Neutrophil (primary cell): ENCODE data around the gene CHADL.

Source experiments
- H3K27ac ChIP-seq: fragments of 200-600 bp; sonication (generic); 2 replicates; pipeline ENCODE4 v1.5.1; 2016; ENCODE audit warnings: mild to moderate bottlenecking, moderate library complexity
- H3K27me3 ChIP-seq: fragments of 200-600 bp; sonication (generic); 2 replicates; pipeline ENCODE4 v1.6.0; 2016; ENCODE audit warnings: mild to moderate bottlenecking
- H3K36me3 ChIP-seq: fragments of 200-600 bp; sonication (generic); 2 replicates; pipeline ENCODE4 v1.5.1; 2017
- H3K4me1 ChIP-seq, 2 experiments: fragments of 200-600 bp in 1 of 2; sonication (generic) in 1 of 2; 1 replicate in 1 of 2; 2 replicates in 1 of 2; pipeline versions ENCODE4 v1.5.1 to v1.6.1; 2013 to 2016; ENCODE audit warnings: low read depth in 1 of 2, low read length in 1 of 2, mild to moderate bottlenecking in 1 of 2, moderate library complexity in 1 of 2; ENCODE audit not compliant: control insufficient read depth in 1 of 2, insufficient read depth in 1 of 2
- H3K4me3 ChIP-seq, 2 experiments: fragments of 200-600 bp in 1 of 2; sonication (generic) in 1 of 2; 1 replicate in 1 of 2; 2 replicates in 1 of 2; pipeline ENCODE4 v1.5.1; 2013 to 2016; ENCODE audit warnings: low read depth in 1 of 2, low read length in 1 of 2, mild to moderate bottlenecking in 1 of 2, moderate library complexity in 1 of 2
- H3K9me3 ChIP-seq: fragments of 200-600 bp; sonication (generic); 2 replicates; pipeline ENCODE4 v1.5.1; 2016
- TF ChIP-seq, protein P1 (sequence below): fragments of 200-600 bp; sonication (generic); IDR thresholded peaks from 2 replicates; pipeline ENCODE4 v1.5.1; 2016; ENCODE audit warnings: antibody characterized with exemption

Gene CHADL

DNA sequence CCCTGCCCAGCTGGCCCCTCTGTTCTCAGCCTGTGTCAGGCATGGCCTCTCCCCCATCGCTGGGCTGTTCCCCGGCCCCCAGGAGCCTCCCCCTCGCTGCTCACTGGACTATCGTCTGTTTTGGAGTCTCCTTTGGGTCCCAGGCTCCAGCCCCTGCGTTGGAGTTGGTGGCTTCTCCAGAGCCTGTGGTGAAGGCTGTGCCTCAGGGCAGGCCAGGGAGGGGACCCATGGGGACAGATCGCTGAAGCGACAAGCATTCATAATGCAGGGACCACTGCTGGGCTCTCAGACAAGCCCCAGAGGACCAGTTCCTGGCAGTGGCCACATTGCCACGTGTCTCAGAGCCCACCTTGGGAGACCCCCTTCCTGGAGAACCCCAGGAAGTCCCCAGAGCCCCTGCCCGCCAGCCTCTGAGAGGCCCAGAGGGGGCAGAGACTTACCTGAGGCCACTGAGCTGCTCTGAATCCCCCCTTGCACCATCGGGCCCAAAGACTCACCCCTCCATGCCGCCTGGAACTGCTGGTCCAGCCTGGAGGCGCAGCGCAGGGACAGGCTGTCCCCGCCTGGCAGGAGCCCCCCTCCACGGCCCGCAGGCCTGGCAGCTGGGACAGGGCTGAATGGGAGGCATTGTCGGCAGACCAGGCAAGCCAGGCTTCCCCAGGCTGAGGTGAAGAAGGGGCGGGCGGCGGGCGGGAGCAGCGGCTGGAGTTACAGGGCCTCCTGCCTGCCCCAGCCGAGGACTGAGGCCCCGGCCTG lies at the start of gene CHADL:
CHADL (minus strand) TSS at position 555 of the 756 bp plus-strand sequence; CDS start at position 505, 50 bp downstream.
- Histone ChIP-seq H3K9me3 (no peaks in the 10 kb centered on the region), H3K36me3 (peaks cover 17% of the 10 kb centered on the region), H3K27ac (no peak within 1 kb of the TSS), H3K4me1 (peaks cover 10 to 11% of the 10 kb centered on the region in 2 experiments), H3K27me3 (peaks cover 4% of the 10 kb centered on the region), H3K4me3 (no peak within 1 kb of the TSS)
- TF ChIP-seq, protein P1, sequence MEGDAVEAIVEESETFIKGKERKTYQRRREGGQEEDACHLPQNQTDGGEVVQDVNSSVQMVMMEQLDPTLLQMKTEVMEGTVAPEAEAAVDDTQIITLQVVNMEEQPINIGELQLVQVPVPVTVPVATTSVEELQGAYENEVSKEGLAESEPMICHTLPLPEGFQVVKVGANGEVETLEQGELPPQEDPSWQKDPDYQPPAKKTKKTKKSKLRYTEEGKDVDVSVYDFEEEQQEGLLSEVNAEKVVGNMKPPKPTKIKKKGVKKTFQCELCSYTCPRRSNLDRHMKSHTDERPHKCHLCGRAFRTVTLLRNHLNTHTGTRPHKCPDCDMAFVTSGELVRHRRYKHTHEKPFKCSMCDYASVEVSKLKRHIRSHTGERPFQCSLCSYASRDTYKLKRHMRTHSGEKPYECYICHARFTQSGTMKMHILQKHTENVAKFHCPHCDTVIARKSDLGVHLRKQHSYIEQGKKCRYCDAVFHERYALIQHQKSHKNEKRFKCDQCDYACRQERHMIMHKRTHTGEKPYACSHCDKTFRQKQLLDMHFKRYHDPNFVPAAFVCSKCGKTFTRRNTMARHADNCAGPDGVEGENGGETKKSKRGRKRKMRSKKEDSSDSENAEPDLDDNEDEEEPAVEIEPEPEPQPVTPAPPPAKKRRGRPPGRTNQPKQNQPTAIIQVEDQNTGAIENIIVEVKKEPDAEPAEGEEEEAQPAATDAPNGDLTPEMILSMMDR: no peak

- TF ChIP-seq, protein P1: no peak
- Histone ChIP-seq H3K27me3 (no peaks in the 10 kb centered on the region), H3K36me3 (no peaks in the 10 kb centered on the region), H3K4me1 (peaks cover 21 to 30% of the 10 kb centered on the region in 2 experiments), H3K4me3 (no peak overlapping the region), H3K27ac (no peak overlapping the region), H3K9me3 (no peaks in the 10 kb centered on the region)
Measured at GRCh38 chr22:41289671-41290070, 48.9 kb upstream of the CHADL start.

DNA sequence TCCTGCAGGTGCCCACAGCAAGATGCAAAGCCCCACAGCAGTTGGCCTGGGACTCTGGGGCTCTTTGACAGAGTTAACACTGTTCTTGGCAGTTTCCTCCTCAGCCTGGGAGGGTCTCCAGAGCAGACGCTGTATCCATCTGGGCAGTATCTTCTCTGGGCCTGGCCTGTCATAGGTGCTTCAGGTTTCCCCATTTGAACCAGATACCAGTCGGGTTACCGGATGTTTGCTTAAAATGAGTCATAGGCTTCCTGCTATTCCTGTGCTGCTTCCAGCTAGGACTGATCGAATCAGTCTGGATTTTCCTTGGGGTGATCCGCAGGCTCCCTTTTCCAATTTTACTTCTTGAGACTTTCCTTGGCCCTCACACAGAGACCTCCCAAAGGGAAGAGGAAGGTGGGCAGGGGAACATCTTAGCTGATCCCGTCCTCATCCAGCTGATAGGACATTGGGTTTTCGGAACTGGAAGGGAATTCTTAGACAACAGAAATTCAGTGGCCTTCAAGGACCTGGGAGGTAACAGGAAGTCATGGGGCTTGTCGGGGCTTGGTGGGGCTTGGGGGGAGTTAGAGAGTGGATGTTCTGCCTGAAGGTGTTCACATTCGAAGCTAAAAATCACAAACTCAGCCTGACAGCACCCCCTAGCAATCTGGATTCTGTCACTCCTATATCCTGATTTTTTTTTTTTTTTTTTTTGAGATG lies 47.7 kb upstream of the CHADL start:
- Histone ChIP-seq H3K27ac (peak overlapping the region; percentile 3), H3K4me1 (peaks cover 21 to 32% of the 10 kb centered on the region in 2 experiments), H3K36me3 (no peaks in the 10 kb centered on the region), H3K9me3 (no peaks in the 10 kb centered on the region), H3K27me3 (no peaks in the 10 kb centered on the region), H3K4me3 (no peak overlapping the region)
- TF ChIP-seq, protein P1: no peak

DNA sequence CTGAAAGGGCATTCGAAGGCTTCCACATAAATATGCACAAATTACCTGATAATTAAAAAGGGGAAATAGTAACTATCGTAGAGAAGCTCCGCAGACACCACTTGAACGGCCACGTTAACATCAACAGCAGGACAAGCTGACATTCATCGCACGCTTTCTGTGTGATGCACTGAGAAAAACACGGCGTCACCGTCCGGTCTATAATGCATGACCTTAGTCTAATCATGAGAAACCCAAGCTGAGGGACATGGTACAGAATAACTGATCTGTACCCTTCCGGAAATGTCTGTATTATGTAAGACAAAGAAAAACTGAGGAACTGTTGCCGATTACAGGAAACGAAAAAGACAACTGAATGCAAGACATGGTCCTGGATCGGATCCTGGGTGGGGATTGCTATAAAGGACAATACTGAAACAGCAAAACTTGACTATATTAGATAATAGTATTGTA lies 45.9 kb upstream of the CHADL start:
- Histone ChIP-seq H3K4me1 (peaks cover 21 to 32% of the 10 kb centered on the region in 2 experiments), H3K9me3 (no peaks in the 10 kb centered on the region), H3K27ac (peak overlapping the region; percentile 87), H3K4me3 (peak overlapping the region; percentile 93 to 98), H3K36me3 (no peaks in the 10 kb centered on the region), H3K27me3 (no peaks in the 10 kb centered on the region)
- TF ChIP-seq, protein P1: no peak

DNA sequence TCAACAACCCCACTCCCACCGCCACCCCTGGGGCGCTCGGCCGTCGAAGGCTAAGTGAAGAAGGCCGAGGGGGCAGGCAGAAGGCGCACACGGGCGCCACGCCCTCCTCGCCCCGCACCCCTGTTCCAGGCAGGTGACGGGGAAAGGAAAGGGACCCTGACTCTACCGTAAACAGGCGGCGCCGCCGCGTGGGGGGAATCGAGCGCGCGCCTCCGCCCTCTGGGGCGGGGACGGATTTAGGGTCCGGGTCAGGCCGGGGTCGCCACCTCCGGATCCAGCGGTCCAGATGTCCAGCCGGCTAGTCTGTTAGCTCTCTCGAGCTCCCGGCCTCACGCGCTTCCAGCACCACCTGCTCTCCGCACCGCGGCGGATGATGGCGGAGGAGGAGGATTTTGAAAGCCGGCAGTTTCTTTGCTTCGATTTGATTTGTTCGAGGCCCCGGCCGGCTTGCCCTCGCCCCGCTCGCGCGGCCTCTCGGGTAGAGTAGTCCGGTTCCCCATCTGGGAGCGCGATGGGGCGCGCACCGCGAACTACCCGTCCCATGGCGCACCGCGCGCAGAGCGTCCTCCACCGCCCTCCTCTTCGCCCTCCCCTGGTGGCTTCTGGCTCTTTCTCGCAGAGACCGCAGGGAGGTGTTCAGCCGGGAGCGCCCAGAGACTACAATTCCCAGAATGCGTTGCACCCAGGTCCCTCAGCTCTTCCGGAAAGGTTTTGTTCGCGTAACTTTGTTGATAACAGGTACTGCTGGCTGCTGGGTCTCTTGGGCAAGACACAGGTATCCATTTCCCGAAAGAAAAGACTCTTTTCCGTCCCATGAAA lies 45.3 kb upstream of the CHADL start, which contains the start of gene RANGAP1:
RANGAP1 (minus strand) TSS at position 368 of the 819 bp plus-strand sequence. CDS start 5,143 bp downstream, outside the sequence.
- TF ChIP-seq, protein P1: peak; percentile 75
- Histone ChIP-seq H3K9me3 (no peaks in the 10 kb centered on the region), H3K4me1 (peaks cover 21 to 32% of the 10 kb centered on the region in 2 experiments), H3K4me3 (peak within 1 kb of the TSS; percentile 93 to 98), H3K36me3 (no peaks in the 10 kb centered on the region), H3K27ac (peak within 1 kb of the TSS; percentile 87), H3K27me3 (no peaks in the 10 kb centered on the region)
